ENCODE results near the gene CAV1. TPM values are rescaled to one million over a fixed set of nuclear protein-coding genes. Genes with fewer than 3 reads are reported as not detected.

The CAV1 gene
- total RNA-seq, 1 donor from 2014 or later = 0.84 TPM

GRCh38 chr7:116565981-116566380, 41.1 kb downstream of the CAV1 start:
- no peak for TF ChIP-seq CTCF (IDR thresholded peaks at IDR 0.05; ENCODE audit: unreplicated experiment)
- peaks cover 1% of the 10 kb centered on the region for H3K4me1 Mint-ChIP-seq (ENCODE audit: low read depth)
- H3K9me3 Mint-ChIP-seq (ENCODE audit: low read depth) = no peaks in the 10 kb centered on the region
- H3K27ac Mint-ChIP-seq = no peak overlapping the region
- no peak overlapping the region for H3K4me3 Mint-ChIP-seq (ENCODE audit: low read depth)
- DNase-seq (ENCODE audit: low spot score, unreplicated experiment) = no peak
- H3K27me3 Mint-ChIP-seq = peaks cover 5% of the 10 kb centered on the region
- H3K36me3 Mint-ChIP-seq (ENCODE audit: insufficient read depth) = no peaks in the 10 kb centered on the region

DNA sequence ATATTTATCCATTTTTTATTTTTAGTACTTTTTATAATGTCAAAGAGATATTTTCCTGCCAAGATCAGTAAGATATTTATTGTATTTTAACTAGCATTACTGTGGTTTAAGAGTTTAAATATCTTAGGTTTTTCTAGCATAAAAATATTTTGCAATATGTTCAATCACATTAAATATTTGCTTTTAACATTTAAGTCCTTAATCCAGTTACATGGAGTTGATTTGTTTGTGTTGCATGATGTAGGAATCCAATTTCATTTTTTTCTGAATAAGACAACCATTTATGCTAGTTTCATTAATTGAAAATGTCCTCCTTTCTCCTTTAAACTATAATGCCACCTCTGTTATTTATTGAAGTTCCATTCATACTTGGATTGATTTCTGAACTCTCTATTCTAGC, 41.8 kb downstream of the CAV1 start:
- no peaks in the 10 kb centered on the region for H3K36me3 Mint-ChIP-seq (ENCODE audit: insufficient read depth)

GRCh38 chr7:116569737-116570136, 44.9 kb downstream of the CAV1 start:
- Mint-ChIP-seq H3K9me3 (ENCODE audit: low read depth) (no peaks in the 10 kb centered on the region), H3K4me3 (ENCODE audit: low read depth) (no peak overlapping the region), H3K36me3 (ENCODE audit: insufficient read depth) (no peaks in the 10 kb centered on the region), H3K27me3 (peaks cover 2% of the 10 kb centered on the region), H3K27ac (no peak overlapping the region), H3K4me1 (ENCODE audit: low read depth) (peaks cover 3% of the 10 kb centered on the region)
- no peak for DNase-seq (ENCODE audit: low spot score, unreplicated experiment)
- no peak for TF ChIP-seq CTCF (IDR thresholded peaks at IDR 0.05; ENCODE audit: unreplicated experiment)

More for the DNA sequence above, 41.8 kb downstream of the CAV1 start:
- H3K9me3 Mint-ChIP-seq (ENCODE audit: low read depth) = no peaks in the 10 kb centered on the region
- no peak overlapping the region for H3K4me3 Mint-ChIP-seq (ENCODE audit: low read depth)
- peaks cover 5% of the 10 kb centered on the region for H3K27me3 Mint-ChIP-seq
- peaks cover 3% of the 10 kb centered on the region for H3K4me1 Mint-ChIP-seq (ENCODE audit: low read depth)
- no peak for DNase-seq (ENCODE audit: low spot score, unreplicated experiment)
- H3K27ac Mint-ChIP-seq = no peak overlapping the region
- TF ChIP-seq CTCF (IDR thresholded peaks at IDR 0.05; ENCODE audit: unreplicated experiment) = no peak

GRCh38 chr7:116570306-116570705, 45.5 kb downstream of the CAV1 start:
- Mint-ChIP-seq H3K27ac (no peak overlapping the region), H3K9me3 (ENCODE audit: low read depth) (no peaks in the 10 kb centered on the region)

GRCh38 chr7:116571037-116571436, 46.2 kb downstream of the CAV1 start:
- Mint-ChIP-seq H3K4me1 (ENCODE audit: low read depth) (peaks cover 3% of the 10 kb centered on the region), H3K9me3 (ENCODE audit: low read depth) (no peaks in the 10 kb centered on the region), H3K36me3 (ENCODE audit: insufficient read depth) (no peaks in the 10 kb centered on the region), H3K27ac (no peak overlapping the region), H3K27me3 (no peaks in the 10 kb centered on the region), H3K4me3 (ENCODE audit: low read depth) (no peak overlapping the region)
- TF ChIP-seq CTCF (IDR thresholded peaks at IDR 0.05; ENCODE audit: unreplicated experiment) = no peak
- no peak for DNase-seq (ENCODE audit: low spot score, unreplicated experiment)

More at GRCh38 chr7:116570306-116570705, 45.5 kb downstream of the CAV1 start:
- Mint-ChIP-seq H3K4me1 (ENCODE audit: low read depth) (peaks cover 3% of the 10 kb centered on the region), H3K36me3 (ENCODE audit: insufficient read depth) (no peaks in the 10 kb centered on the region), H3K4me3 (ENCODE audit: low read depth) (no peak overlapping the region), H3K27me3 (no peaks in the 10 kb centered on the region)
- no peak for DNase-seq (ENCODE audit: low spot score, unreplicated experiment)
- TF ChIP-seq CTCF (IDR thresholded peaks at IDR 0.05; ENCODE audit: unreplicated experiment) = no peak
